RWPE1 (cell line): ENCODE data around the gene LAMC1.

ENCODE experiments used
- CTCF ChIA-PET: fragments of 350-600 bp; sonication (Branson Sonifier 250); formaldehyde crosslinking; extraction: SDS; loops from one replicate; lab custom pipeline; 2021; lab: Yijun Ruan, JAX
- POLR2A ChIA-PET: fragments of 400-600 bp; formaldehyde crosslinking; extraction: SDS; loops from one replicate; lab custom pipeline; 2020; ENCODE audit warnings: antibody characterized with exemption; ENCODE audit not compliant: low non-redundant PET; lab: Yijun Ruan, JAX
- DNase-seq: peaks from one replicate; pipeline ENCODE4 v3.0.0; 2012; ENCODE audit warnings: low spot score
- H3K27ac ChIP-seq: fragments of 450-650 bp; 2 replicates; pipeline ENCODE4 v1.5.1; 2017
- CTCF ChIP-seq: fragments of 450-650 bp; conservative IDR thresholded peaks from 2 replicates; pipeline ENCODE4 v1.5.1; 2017; ENCODE audit warnings: low read depth, mild to moderate bottlenecking

LAMC1 gene

GRCh38 chr1:183166454-183166853 lies 143.2 kb downstream of the LAMC1 start:
- ChIA-PET CTCF (no interaction called here), POLR2A (no interaction called here)
- no peak for DNase-seq
- no peak for TF ChIP-seq CTCF
- H3K27ac ChIP-seq, result peak overlapping the region; percentile 89

GRCh38 chr1:183167676-183168075 lies 144.5 kb downstream of the LAMC1 start:
- ChIA-PET CTCF (interaction anchor here (0.8 kb wide), 1 partner anchor 42 kb away, joined by 5 read pairs; no protein-coding TSS in a partner anchor), POLR2A (no interaction called here)
- no peak overlapping the region for H3K27ac ChIP-seq
- no peak for DNase-seq
- TF ChIP-seq CTCF, result no peak

GRCh38 chr1:183168308-183168707 lies 145.1 kb downstream of the LAMC1 start:
- CTCF ChIA-PET, result no interaction called here
- DNase-seq, result no peak
- POLR2A ChIA-PET, result no interaction called here
- no peak overlapping the region for H3K27ac ChIP-seq
- TF ChIP-seq CTCF, result no peak

- no peak overlapping the region for H3K27ac ChIP-seq
- no peak for TF ChIP-seq CTCF
- DNase-seq, result no peak
- ChIA-PET POLR2A (no interaction called here), CTCF (no interaction called here)
Measured at GRCh38 chr1:183173828-183174227, 150.6 kb downstream of the LAMC1 start.

- POLR2A ChIA-PET, result no interaction called here
- no peak for TF ChIP-seq CTCF
- CTCF ChIA-PET, result interaction anchor here (0.6 kb wide), 1 partner anchor 15 kb away, joined by 3 read pairs; no protein-coding TSS in a partner anchor
- H3K27ac ChIP-seq, result no peak overlapping the region
- DNase-seq, result no peak
Measured at GRCh38 chr1:183175631-183176030, 152.4 kb downstream of the LAMC1 start.

- POLR2A ChIA-PET, result no interaction called here
- TF ChIP-seq CTCF, result no peak
- no peak for DNase-seq
- no peak overlapping the region for H3K27ac ChIP-seq
- CTCF ChIA-PET, result no interaction called here
Measured at GRCh38 chr1:183178545-183178944, 155.3 kb downstream of the LAMC1 start.
